Endothelial cell (in vitro differentiated cells): ENCODE results near the gene LILRA1. TPM values are rescaled to one million over a fixed set of nuclear protein-coding genes. Genes with fewer than 3 reads are reported as not detected.

Source experiments
- DNase-seq: peaks from one replicate; pipeline ENCODE4 v3.0.0; 2021; ENCODE audit warnings: low spot score
- H3K27ac Mint-ChIP-seq: one replicate; pipeline ENCODE4 v1.8.0; 2021; ENCODE audit warnings: mixed read lengths, inconsistent platforms; ENCODE audit not compliant: unreplicated experiment
- H3K27me3 Mint-ChIP-seq: one replicate; pipeline ENCODE4 v1.8.0; 2021; ENCODE audit warnings: mild to moderate bottlenecking, moderate library complexity, mixed read lengths, inconsistent platforms; ENCODE audit not compliant: unreplicated experiment
- H3K36me3 Mint-ChIP-seq: one replicate; pipeline ENCODE4 v1.8.0; 2021; ENCODE audit warnings: mild to moderate bottlenecking, low read depth, mixed read lengths, inconsistent platforms; ENCODE audit not compliant: unreplicated experiment
- H3K4me1 Mint-ChIP-seq: one replicate; pipeline ENCODE4 v1.8.0; 2021; ENCODE audit warnings: mild to moderate bottlenecking, mixed read lengths, inconsistent platforms; ENCODE audit not compliant: unreplicated experiment
- H3K4me3 Mint-ChIP-seq: one replicate; pipeline ENCODE4 v1.8.0; 2021; ENCODE audit warnings: mild to moderate bottlenecking, mixed read lengths, inconsistent platforms; ENCODE audit not compliant: unreplicated experiment
- H3K9me3 Mint-ChIP-seq: one replicate; pipeline ENCODE4 v1.8.0; 2021; ENCODE audit warnings: mixed read lengths, inconsistent platforms; ENCODE audit not compliant: unreplicated experiment
- total RNA-seq: library from RNA; stranded (reverse); fragmentation: NEBNext Ultra II Directional; extraction: Animal tissue kit (Norgen Biotek cat#: 25700); gene quantifications from one replicate; pipeline ENCODE4 v1.2.1, GENCODE V29; 2021; ENCODE audit not compliant: unreplicated experiment
- TF ChIP-seq, protein P1 (sequence below): fragments of 200-600 bp; sonication (generic); IDR thresholded peaks from one replicate; pipeline ENCODE4 v1.5.0; 2021; ENCODE audit warnings: antibody characterized with exemption; ENCODE audit not compliant: unreplicated experiment

LILRA1 gene
- total RNA-seq, 1 donor from 2014 or later, result not detected

DNA sequence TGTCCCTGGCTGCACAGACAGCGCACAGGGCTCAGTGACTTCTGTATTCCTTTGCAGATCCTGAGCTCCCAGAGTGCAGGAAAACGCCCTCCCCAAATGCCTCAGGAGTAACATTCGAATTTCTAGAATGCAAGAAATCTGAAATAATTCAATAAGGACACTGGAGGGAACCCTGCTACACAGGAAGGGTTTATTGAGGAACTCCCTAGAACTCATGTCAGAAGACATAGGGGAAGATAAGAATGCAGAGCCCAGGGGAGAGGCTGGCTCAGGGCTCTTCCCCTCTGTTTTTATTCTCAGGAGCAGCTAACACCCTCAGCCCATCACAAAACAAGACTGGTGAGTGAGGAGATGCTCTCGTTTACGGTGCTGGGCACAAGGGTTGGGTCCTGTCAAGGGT lies 6.8 kb downstream of the LILRA1 start:
- Mint-ChIP-seq H3K4me3 (no peak overlapping the region), H3K9me3 (peaks cover 32% of the 10 kb centered on the region), H3K36me3 (peaks cover 10% of the 10 kb centered on the region), H3K4me1 (no peaks in the 10 kb centered on the region), H3K27ac (no peak overlapping the region), H3K27me3 (peaks cover 8% of the 10 kb centered on the region)
- no peak for DNase-seq
- TF ChIP-seq, protein P1, sequence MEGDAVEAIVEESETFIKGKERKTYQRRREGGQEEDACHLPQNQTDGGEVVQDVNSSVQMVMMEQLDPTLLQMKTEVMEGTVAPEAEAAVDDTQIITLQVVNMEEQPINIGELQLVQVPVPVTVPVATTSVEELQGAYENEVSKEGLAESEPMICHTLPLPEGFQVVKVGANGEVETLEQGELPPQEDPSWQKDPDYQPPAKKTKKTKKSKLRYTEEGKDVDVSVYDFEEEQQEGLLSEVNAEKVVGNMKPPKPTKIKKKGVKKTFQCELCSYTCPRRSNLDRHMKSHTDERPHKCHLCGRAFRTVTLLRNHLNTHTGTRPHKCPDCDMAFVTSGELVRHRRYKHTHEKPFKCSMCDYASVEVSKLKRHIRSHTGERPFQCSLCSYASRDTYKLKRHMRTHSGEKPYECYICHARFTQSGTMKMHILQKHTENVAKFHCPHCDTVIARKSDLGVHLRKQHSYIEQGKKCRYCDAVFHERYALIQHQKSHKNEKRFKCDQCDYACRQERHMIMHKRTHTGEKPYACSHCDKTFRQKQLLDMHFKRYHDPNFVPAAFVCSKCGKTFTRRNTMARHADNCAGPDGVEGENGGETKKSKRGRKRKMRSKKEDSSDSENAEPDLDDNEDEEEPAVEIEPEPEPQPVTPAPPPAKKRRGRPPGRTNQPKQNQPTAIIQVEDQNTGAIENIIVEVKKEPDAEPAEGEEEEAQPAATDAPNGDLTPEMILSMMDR, result no peak

- peaks cover 13% of the 10 kb centered on the region for H3K27me3 Mint-ChIP-seq
- peaks cover 50% of the 10 kb centered on the region for H3K9me3 Mint-ChIP-seq
- no peaks in the 10 kb centered on the region for H3K4me1 Mint-ChIP-seq
- H3K27ac Mint-ChIP-seq, result no peak overlapping the region
- no peak overlapping the region for H3K4me3 Mint-ChIP-seq
- TF ChIP-seq, protein P1, result no peak
- peaks cover 7% of the 10 kb centered on the region for H3K36me3 Mint-ChIP-seq
- DNase-seq, result no peak
These were observed 12.8 kb downstream of the LILRA1 start for GRCh38 chr19:54606230-54606629.

DNA sequence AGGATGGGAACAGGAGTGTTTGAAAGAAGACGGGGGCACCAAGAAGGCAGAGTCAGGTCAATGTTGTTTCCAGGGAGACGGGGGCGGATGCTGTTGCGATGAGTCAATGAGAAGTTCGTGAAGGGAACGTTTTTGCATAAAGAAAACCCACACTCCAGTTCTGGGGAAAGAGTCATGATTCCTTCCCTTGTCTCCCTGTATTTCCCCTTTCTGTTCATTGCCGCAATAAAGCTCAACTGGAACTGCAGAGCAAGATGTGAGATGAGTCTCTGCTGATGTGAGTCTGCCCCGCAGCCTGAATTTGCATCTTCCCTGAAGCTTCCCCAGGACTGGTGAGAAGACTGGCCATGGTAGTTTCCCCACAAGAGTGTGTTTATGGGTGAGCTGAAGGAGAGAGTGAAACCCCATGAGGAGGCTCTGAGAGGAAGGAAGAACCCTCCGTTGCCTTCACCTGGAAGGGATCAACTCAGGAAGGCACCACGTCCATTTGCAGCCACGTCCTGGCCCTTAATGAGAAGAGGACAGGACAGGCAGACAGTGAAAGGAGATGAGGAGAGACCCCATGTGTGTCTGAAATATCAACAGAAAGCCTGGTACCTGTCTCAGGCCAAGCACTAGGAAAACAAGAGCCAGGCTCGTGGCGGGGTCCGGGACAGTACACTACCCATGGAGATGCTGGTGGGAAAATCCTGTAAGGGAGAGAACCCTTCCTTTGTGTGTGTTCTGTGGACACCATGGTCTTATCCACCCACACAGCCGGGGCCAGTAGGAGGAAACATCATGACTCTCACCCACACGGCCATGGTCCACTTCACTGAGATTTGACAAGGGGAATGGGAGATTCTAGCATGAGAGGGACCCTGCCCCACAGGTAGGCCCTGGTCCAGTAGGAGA lies 13.7 kb downstream of the LILRA1 start:
- no peak for DNase-seq
- H3K4me3 Mint-ChIP-seq, result no peak overlapping the region
- TF ChIP-seq, protein P1, result no peak
- H3K4me1 Mint-ChIP-seq, result no peaks in the 10 kb centered on the region
- peaks cover 7% of the 10 kb centered on the region for H3K36me3 Mint-ChIP-seq
- peak overlapping the region; percentile 52 for H3K27ac Mint-ChIP-seq
- peaks cover 11% of the 10 kb centered on the region for H3K27me3 Mint-ChIP-seq
- H3K9me3 Mint-ChIP-seq, result peaks cover 43% of the 10 kb centered on the region

DNA sequence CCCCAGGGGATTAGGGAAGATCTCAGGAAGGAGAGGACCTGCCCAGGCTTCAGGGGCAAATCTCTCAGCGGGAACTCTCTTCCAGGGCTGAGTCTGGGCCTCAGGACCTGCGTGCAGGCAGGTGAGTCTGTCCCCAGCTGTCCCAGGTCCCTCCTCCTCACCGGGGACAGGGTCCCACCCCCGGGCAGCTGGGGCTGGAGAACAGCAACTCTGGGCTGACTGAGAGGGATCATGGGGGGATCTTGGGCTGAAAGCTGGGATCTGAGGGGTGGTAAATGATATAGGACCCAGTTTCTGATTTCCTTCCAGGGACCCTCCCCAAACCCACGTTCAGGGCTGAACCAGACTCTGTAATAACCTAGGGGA lies 14.3 kb downstream of the LILRA1 start:
- peaks cover 36% of the 10 kb centered on the region for H3K9me3 Mint-ChIP-seq

More for the DNA sequence above, 14.3 kb downstream of the LILRA1 start:
- TF ChIP-seq, protein P1, result no peak
- Mint-ChIP-seq H3K27ac (no peak overlapping the region), H3K4me3 (no peak overlapping the region), H3K36me3 (peaks cover 7% of the 10 kb centered on the region), H3K27me3 (peaks cover 11% of the 10 kb centered on the region), H3K4me1 (no peaks in the 10 kb centered on the region)
- DNase-seq, result no peak
